Activated CD8-positive, alpha-beta memory T cell treated with anti-CD3 and anti-CD28 coated beads for 48 hours (primary cell): ENCODE data around the gene KIRREL3.

Experiments
- DNase-seq, 3 experiments: peaks; one replicate each; pipeline ENCODE4 v3.0.0-alpha.2; 2020; ENCODE audit warnings: low read depth in 2 of 3, low spot score in 2 of 3

Gene KIRREL3

GRCh38 chr11:126640186-126640585, 360.4 kb downstream of the KIRREL3 start:
- DNase-seq: no peak

GRCh38 chr11:126639692-126640091, 360.9 kb downstream of the KIRREL3 start:
- DNase-seq: no peak

- DNase-seq: no peak
These were observed 361.9 kb downstream of the KIRREL3 start for GRCh38 chr11:126638648-126639047.

GRCh38 chr11:126637795-126638175, 362.8 kb downstream of the KIRREL3 start:
- no peak for DNase-seq

GRCh38 chr11:126636911-126637794, 363.4 kb downstream of the KIRREL3 start:
- no peak for DNase-seq

GRCh38 chr11:126635511-126635910, 365.1 kb downstream of the KIRREL3 start:
- DNase-seq: no peak

- DNase-seq: no peak
These were observed 365.6 kb downstream of the KIRREL3 start for GRCh38 chr11:126634963-126635362.

GRCh38 chr11:126633330-126633729, 367.2 kb downstream of the KIRREL3 start:
- DNase-seq: no peak

- no peak for DNase-seq
These were observed 369.4 kb downstream of the KIRREL3 start for GRCh38 chr11:126630893-126631798.

GRCh38 chr11:126630488-126630887, 370.1 kb downstream of the KIRREL3 start:
- no peak for DNase-seq

- DNase-seq: no peak
These were observed 371.6 kb downstream of the KIRREL3 start for GRCh38 chr11:126628790-126629621.

- no peak for DNase-seq
These were observed 372.1 kb downstream of the KIRREL3 start for GRCh38 chr11:126628450-126628789.

GRCh38 chr11:126627421-126627820, 373.1 kb downstream of the KIRREL3 start:
- DNase-seq: no peak

- DNase-seq: no peak
These were observed 376.1 kb downstream of the KIRREL3 start for GRCh38 chr11:126624506-126624905.

- DNase-seq: no peak
These were observed 381.1 kb downstream of the KIRREL3 start for GRCh38 chr11:126619516-126619915.

- no peak for DNase-seq
These were observed 384.7 kb downstream of the KIRREL3 start for GRCh38 chr11:126615845-126616244.

- DNase-seq: no peak
These were observed 387.3 kb downstream of the KIRREL3 start for GRCh38 chr11:126613272-126613671.

- no peak for DNase-seq
These were observed 387.9 kb downstream of the KIRREL3 start for GRCh38 chr11:126612671-126613070.

- DNase-seq: no peak
These were observed 389.1 kb downstream of the KIRREL3 start for GRCh38 chr11:126611438-126611837.

GRCh38 chr11:126608658-126609057, 391.9 kb downstream of the KIRREL3 start:
- no peak for DNase-seq
